ENCODE results near the gene CCDC187. TPM values are rescaled to one million over a fixed set of nuclear protein-coding genes. Genes with fewer than 3 reads are reported as not detected.

The CCDC187 gene
- total RNA-seq, 1 experiment from 2014 or later: not detected

- no peak for DNase-seq (ENCODE audit: low read depth)
Measured at GRCh38 chr9:136297766-136298735, 5.8 kb downstream of the CCDC187 start.

GRCh38 chr9:136297016-136297691, 6.7 kb downstream of the CCDC187 start:
- no peak for DNase-seq (ENCODE audit: low read depth)

- DNase-seq (ENCODE audit: low read depth): no peak
Measured at GRCh38 chr9:136296434-136297015, 7.4 kb downstream of the CCDC187 start.

GRCh38 chr9:136295542-136296433, 8.1 kb downstream of the CCDC187 start:
- DNase-seq (ENCODE audit: low read depth): no peak

- DNase-seq (ENCODE audit: low read depth): no peak
Measured at GRCh38 chr9:136295055-136295454, 8.8 kb downstream of the CCDC187 start.

- no peak for DNase-seq (ENCODE audit: low read depth)
Measured at GRCh38 chr9:136294437-136294836, 9.5 kb downstream of the CCDC187 start.

- no peak for DNase-seq (ENCODE audit: low read depth)
Measured at GRCh38 chr9:136293476-136294077, 10.3 kb downstream of the CCDC187 start.

GRCh38 chr9:136292591-136293448, 11.1 kb downstream of the CCDC187 start:
- DNase-seq (ENCODE audit: low read depth): no peak

GRCh38 chr9:136292026-136292538, 11.8 kb downstream of the CCDC187 start:
- DNase-seq (ENCODE audit: low read depth): no peak

- no peak for DNase-seq (ENCODE audit: low read depth)
Measured at GRCh38 chr9:136291306-136292025, 12.4 kb downstream of the CCDC187 start.

- no peak for DNase-seq (ENCODE audit: low read depth)
Measured at GRCh38 chr9:136290508-136291000, 13.3 kb downstream of the CCDC187 start.

GRCh38 chr9:136289651-136290507, 14.0 kb downstream of the CCDC187 start:
- DNase-seq (ENCODE audit: low read depth): no peak

GRCh38 chr9:136287960-136288753, 15.7 kb downstream of the CCDC187 start:
- no peak for DNase-seq (ENCODE audit: low read depth)

- no peak for DNase-seq (ENCODE audit: low read depth)
Measured at GRCh38 chr9:136286987-136287379, 16.9 kb downstream of the CCDC187 start.

- no peak for DNase-seq (ENCODE audit: low read depth)
Measured at GRCh38 chr9:136286359-136286986, 17.4 kb downstream of the CCDC187 start.

Data from LHCN-M2 (cell line).